Hepatocyte (in vitro differentiated cells): Measurements from ENCODE around the gene ELK3.

ENCODE experiments used
- CTCF ChIP-seq: fragments of 200-600 bp; sonication (generic); IDR thresholded peaks from 2 replicates; pipeline ENCODE4 v1.5.1; 2016; ENCODE audit warnings: antibody characterized with exemption, mild to moderate bottlenecking; ENCODE audit not compliant: poor library complexity
- EZH2 ChIP-seq: fragments of 200-600 bp; sonication (generic); IDR thresholded peaks from 2 replicates; pipeline ENCODE4 v1.6.1; 2016; ENCODE audit warnings: antibody characterized with exemption, mild to moderate bottlenecking, borderline replicate concordance
- EZH2phosphoT487 ChIP-seq: fragments of 200-600 bp; sonication (generic); IDR thresholded peaks from one replicate; pipeline ENCODE4 v1.6.1; 2018; ENCODE audit warnings: antibody characterized with exemption, mild to moderate bottlenecking, low read depth, moderate library complexity; ENCODE audit not compliant: unreplicated experiment, severe bottlenecking

GRCh38 chr12:96219700-96220206 lies 25.6 kb downstream of the ELK3 start:
- TF ChIP-seq CTCF, result no peak
- no peak for TF ChIP-seq EZH2
- TF ChIP-seq EZH2phosphoT487, result no peak
